Progenitor cell of endocrine pancreas (in vitro differentiated cells): ENCODE measurements around the gene MAPK14. TPM values are rescaled to one million over a fixed set of nuclear protein-coding genes. Genes with fewer than 3 reads are reported as not detected.

Experiments
- DNase-seq: peaks from one replicate; pipeline ENCODE4 v3.0.0; 2021; ENCODE audit warnings: low spot score; ENCODE audit not compliant: unreplicated experiment
- H3K27ac Mint-ChIP-seq: 2 replicates; pipeline ENCODE4 v1.8.0; 2021; ENCODE audit warnings: mild to moderate bottlenecking, moderate library complexity, mixed read lengths
- H3K27me3 Mint-ChIP-seq: 2 replicates; pipeline ENCODE4 v1.8.0; 2021; ENCODE audit warnings: mixed read lengths
- H3K36me3 Mint-ChIP-seq: 2 replicates; pipeline ENCODE4 v1.8.0; 2022; ENCODE audit warnings: mixed read lengths; ENCODE audit not compliant: insufficient read depth
- H3K4me1 Mint-ChIP-seq: 2 replicates; pipeline ENCODE4 v1.8.0; 2021; ENCODE audit warnings: low read depth, mixed read lengths
- H3K4me3 Mint-ChIP-seq: 2 replicates; pipeline ENCODE4 v1.8.0; 2021; ENCODE audit warnings: low read depth, mild to moderate bottlenecking, moderate library complexity, mixed read lengths
- H3K9me3 Mint-ChIP-seq: 2 replicates; pipeline ENCODE4 v1.8.0; 2021; ENCODE audit warnings: low read depth, mixed read lengths
- total RNA-seq: library from RNA; stranded (reverse); gene quantifications from 2 replicates; pipeline ENCODE4 v1.2.1, GENCODE V29; 2021
- TF ChIP-seq, protein P1 (sequence below): fragments of 200-600 bp; sonication (generic); IDR thresholded peaks from one replicate; pipeline ENCODE4 v1.5.0; 2021; ENCODE audit warnings: antibody characterized with exemption, mild to moderate bottlenecking; ENCODE audit not compliant: unreplicated experiment

MAPK14 gene
- total RNA-seq, 1 donor from 2014 or later, result 43.7 TPM

DNA sequence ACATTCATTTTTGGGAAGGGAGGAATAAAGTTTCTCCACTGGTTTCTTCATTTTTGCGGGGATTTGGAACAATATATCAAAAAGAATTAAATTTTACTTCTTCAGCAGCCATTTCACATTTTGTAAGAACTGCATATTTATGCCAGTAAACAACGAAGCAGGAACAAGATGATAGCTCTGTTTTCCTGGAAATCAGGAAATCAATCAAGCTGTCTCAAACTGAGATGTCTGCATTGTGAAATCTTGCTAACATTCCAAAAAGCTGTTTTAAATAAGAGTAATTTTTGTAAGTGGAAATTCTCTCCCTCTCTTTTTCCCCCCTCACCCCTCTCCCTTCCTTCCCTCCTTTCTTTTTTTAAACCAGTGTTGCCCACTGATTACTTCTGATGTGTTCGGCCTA, 122.7 kb downstream of the MAPK14 start:
- H3K4me3 Mint-ChIP-seq, result no peak overlapping the region
- TF ChIP-seq, protein P1, sequence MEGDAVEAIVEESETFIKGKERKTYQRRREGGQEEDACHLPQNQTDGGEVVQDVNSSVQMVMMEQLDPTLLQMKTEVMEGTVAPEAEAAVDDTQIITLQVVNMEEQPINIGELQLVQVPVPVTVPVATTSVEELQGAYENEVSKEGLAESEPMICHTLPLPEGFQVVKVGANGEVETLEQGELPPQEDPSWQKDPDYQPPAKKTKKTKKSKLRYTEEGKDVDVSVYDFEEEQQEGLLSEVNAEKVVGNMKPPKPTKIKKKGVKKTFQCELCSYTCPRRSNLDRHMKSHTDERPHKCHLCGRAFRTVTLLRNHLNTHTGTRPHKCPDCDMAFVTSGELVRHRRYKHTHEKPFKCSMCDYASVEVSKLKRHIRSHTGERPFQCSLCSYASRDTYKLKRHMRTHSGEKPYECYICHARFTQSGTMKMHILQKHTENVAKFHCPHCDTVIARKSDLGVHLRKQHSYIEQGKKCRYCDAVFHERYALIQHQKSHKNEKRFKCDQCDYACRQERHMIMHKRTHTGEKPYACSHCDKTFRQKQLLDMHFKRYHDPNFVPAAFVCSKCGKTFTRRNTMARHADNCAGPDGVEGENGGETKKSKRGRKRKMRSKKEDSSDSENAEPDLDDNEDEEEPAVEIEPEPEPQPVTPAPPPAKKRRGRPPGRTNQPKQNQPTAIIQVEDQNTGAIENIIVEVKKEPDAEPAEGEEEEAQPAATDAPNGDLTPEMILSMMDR, result no peak
- H3K36me3 Mint-ChIP-seq, result no peaks in the 10 kb centered on the region
- H3K9me3 Mint-ChIP-seq, result peaks cover 15% of the 10 kb centered on the region
- H3K27me3 Mint-ChIP-seq, result no peaks in the 10 kb centered on the region
- no peak for DNase-seq
- H3K4me1 Mint-ChIP-seq, result no peaks in the 10 kb centered on the region
- no peak overlapping the region for H3K27ac Mint-ChIP-seq

DNA sequence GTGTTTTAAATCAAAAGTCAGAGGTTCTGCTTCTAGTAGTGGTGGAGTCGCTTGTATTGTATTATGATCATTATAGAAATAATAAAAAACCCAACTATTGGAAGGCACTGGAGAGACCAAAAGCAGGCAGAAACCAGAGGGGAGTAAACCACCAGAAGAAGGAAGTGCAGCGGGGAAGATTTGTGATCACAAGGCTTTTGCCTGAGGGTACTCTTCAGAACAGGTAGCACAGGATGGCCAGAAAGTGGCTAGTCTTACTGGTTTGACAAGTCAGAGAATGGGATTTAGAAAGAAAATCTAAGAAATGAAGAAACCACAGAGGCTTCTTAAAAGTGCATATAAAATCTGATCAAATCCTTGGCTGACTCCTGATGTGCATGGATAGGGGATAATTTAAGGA, 126.7 kb downstream of the MAPK14 start:
- Mint-ChIP-seq H3K36me3 (peaks cover 1% of the 10 kb centered on the region), H3K9me3 (peaks cover 18% of the 10 kb centered on the region), H3K4me3 (no peak overlapping the region), H3K27ac (no peak overlapping the region), H3K4me1 (no peaks in the 10 kb centered on the region), H3K27me3 (no peaks in the 10 kb centered on the region)
- TF ChIP-seq, protein P1, result no peak
- DNase-seq, result no peak

DNA sequence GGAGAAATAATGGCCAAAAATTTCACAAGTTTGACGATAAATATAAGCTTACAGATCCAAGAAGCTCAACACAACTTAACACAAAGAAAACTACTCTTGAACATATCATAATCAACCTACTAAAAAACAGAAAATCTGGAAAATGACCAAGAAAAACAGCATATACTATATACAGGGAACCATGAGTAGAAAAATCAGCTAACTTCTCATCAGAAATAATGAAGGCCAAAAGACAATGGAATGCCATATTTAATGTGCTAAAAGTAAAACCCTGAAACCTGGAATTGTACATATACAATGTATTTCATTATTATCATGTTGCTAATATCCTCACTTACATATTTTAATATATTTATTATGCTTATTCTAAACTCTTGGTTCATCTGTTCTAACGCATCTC, 128.1 kb downstream of the MAPK14 start:
- Mint-ChIP-seq H3K4me1 (peaks cover 2% of the 10 kb centered on the region), H3K27me3 (no peaks in the 10 kb centered on the region), H3K27ac (no peak overlapping the region), H3K4me3 (no peak overlapping the region), H3K36me3 (peaks cover 1% of the 10 kb centered on the region), H3K9me3 (peaks cover 18% of the 10 kb centered on the region)
- TF ChIP-seq, protein P1, result no peak
- DNase-seq, result no peak

DNA sequence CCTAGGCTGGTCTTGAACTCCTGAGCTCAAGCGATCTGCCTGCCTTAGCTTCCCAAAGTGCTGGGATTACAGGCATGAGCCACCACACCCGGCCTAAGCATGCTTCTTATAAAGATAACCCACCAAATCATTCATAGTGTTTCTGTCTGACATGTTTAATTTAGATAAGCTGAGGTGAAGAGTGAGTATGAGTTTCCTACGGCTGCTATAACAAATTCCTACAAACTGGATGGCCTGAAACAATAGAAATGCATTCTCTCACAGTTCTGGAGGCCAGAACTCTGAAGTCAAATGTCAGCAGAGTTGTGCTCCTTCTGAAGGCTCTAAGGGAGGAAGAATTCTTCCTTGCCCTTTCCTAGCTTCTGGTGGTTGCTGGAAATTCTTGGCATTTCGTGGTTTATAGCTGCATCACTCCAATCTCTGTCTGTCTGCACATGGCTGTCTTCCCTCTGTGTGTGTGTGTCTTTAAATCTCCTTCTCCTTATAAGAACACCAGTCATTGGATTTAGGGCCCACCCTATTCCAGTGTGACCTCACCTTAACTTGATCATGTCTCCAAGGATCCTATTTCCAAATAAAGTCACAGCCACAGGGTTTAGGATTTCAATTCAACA, 132.6 kb downstream of the MAPK14 start:
- TF ChIP-seq, protein P1, result no peak
- H3K27ac Mint-ChIP-seq, result no peak overlapping the region
- no peak for DNase-seq
- H3K36me3 Mint-ChIP-seq, result peaks cover 1% of the 10 kb centered on the region
- H3K4me1 Mint-ChIP-seq, result peaks cover 9% of the 10 kb centered on the region
- H3K4me3 Mint-ChIP-seq, result no peak overlapping the region
- peaks cover 9% of the 10 kb centered on the region for H3K9me3 Mint-ChIP-seq
- no peaks in the 10 kb centered on the region for H3K27me3 Mint-ChIP-seq

Other genes with a start within 250 kb of the MAPK14 start
- not detected in 2 replicates for gene CLPSL1, start 246.8 kb upstream of the MAPK14 start, total RNA-seq
- gene CLPS, start 230.5 kb upstream of the MAPK14 start, total RNA-seq, result 0.87 and 1.7 TPM in 2 replicates
- not detected in 2 replicates for gene LHFPL5, start 222.5 kb upstream of the MAPK14 start, total RNA-seq
- gene SRPK1, start 106.7 kb upstream of the MAPK14 start, total RNA-seq, result 74.3 and 96.2 TPM in 2 replicates
- not detected in 2 replicates for gene SLC26A8, start 3.2 kb upstream of the MAPK14 start, total RNA-seq
- gene MAPK13, start 102.7 kb downstream of the MAPK14 start, total RNA-seq, result 41.2 and 42.9 TPM in 2 replicates
- 65.8 and 73.1 TPM in 2 replicates for gene BRPF3, start 168.9 kb downstream of the MAPK14 start, total RNA-seq
- gene PNPLA1, start 242.3 kb downstream of the MAPK14 start, total RNA-seq, result not detected in 2 replicates